Colonic mucosa (tissue), 4 donors: Measurements from ENCODE around the gene TAP2. TPM values are rescaled to one million over a fixed set of nuclear protein-coding genes. Genes with fewer than 3 reads are reported as not detected.

Source experiments
- DNase-seq: peaks from one replicate; pipeline ENCODE4 v3.0.0-alpha.2; 2020
- H3K27ac ChIP-seq: fragments of 200-600 bp; one replicate; pipeline ENCODE4 v1.8.0; 2021
- H3K27me3 ChIP-seq: fragments of 200-600 bp; one replicate; pipeline ENCODE4 v1.8.0; 2021
- H3K36me3 ChIP-seq: fragments of 200-600 bp; one replicate; pipeline ENCODE4 v1.8.0; 2021
- H3K4me1 ChIP-seq: fragments of 200-600 bp; one replicate; pipeline ENCODE4 v1.8.0; 2021; ENCODE audit warnings: mild to moderate bottlenecking
- H3K4me3 ChIP-seq: fragments of 200-600 bp; one replicate; pipeline ENCODE4 v1.8.0; 2021
- H3K9ac ChIP-seq, 2 donors: one replicate each; pipeline ENCODE4 v1.7.0; 2013; ENCODE audit warnings: control low read depth in 2 of 2, low read depth in 2 of 2, low read length in 2 of 2
- H3K9me3 ChIP-seq: fragments of 200-600 bp; one replicate; pipeline ENCODE4 v1.8.0; 2021
- CTCF ChIP-seq: fragments of 200-600 bp; IDR thresholded peaks from one replicate; pipeline ENCODE4 v1.8.0; 2022; ENCODE audit warnings: antibody characterized with exemption, mild to moderate bottlenecking
- intact Hi-C: fragments of 100-400 bp; cut with DNase I; formaldehyde crosslinking; loops from one replicate; pipeline ENCODE4 v1.14.1; 2022
- total RNA-seq, 2 donors: library from RNA; stranded (reverse); fragmentation: NEBNext Ultra II Directional in 1 of 2; extraction: Animal tissue kit (Norgen Biotek cat#: 25700) in 1 of 2; gene quantifications; one replicate each; pipeline ENCODE4 v1.2.1, GENCODE V29; 2021
- donor health status: healthy.
- donor health status: DM: no; HTN: no; CAD: no.
- donor health status: DM: no; HTN: no; CAD: no.

Gene TAP2
- total RNA-seq, 2 donors from 2014 or later, result 45.2 to 95.1 TPM

GRCh38 chr6:32853541-32854375, 15.2 kb upstream of the TAP2 start, which contains the start of the genes PSMB9 and TAP1:
PSMB9 (plus strand) TSS chr6:32854192; CDS start chr6:32854230, 38 bp downstream.
TAP1 (minus strand) TSS chr6:32853704; CDS start chr6:32853636, 68 bp downstream.
- peak within 1 kb of the TSS; percentile 97 for H3K4me3 ChIP-seq
- intact Hi-C loops, result loop anchor here (2.0 kb wide), 1 partner anchor 15 kb away; the partner anchor contains the start of gene TAP2
- H3K27me3 ChIP-seq, result no peaks in the 10 kb centered on the region
- peak; percentile 96 for DNase-seq
- H3K36me3 ChIP-seq, result peaks cover 19% of the 10 kb centered on the region
- peak; percentile 68 for TF ChIP-seq CTCF
- H3K9me3 ChIP-seq, result no peaks in the 10 kb centered on the region
- peaks cover 10% of the 10 kb centered on the region for H3K4me1 ChIP-seq
- peak within 1 kb of the TSS; percentile 100 for H3K27ac ChIP-seq
- H3K9ac ChIP-seq, result peak within 1 kb of the TSS; percentile 99 to 100

GRCh38 chr6:32852844-32853540, 14.5 kb upstream of the TAP2 start:
- TF ChIP-seq CTCF, result no peak
- Histone ChIP-seq H3K27ac (peak overlapping the region; percentile 100), H3K36me3 (peaks cover 17% of the 10 kb centered on the region), H3K9me3 (no peaks in the 10 kb centered on the region), H3K9ac (peak overlapping the region; percentile 99 to 100), H3K27me3 (no peaks in the 10 kb centered on the region), H3K4me1 (peaks cover 10% of the 10 kb centered on the region), H3K4me3 (peak overlapping the region; percentile 97)
- DNase-seq, result peak; percentile 45
- intact Hi-C loops, result no loop called here

- H3K4me3 ChIP-seq, result peak overlapping the region; percentile 97
- peak; percentile 68 for DNase-seq
- H3K27me3 ChIP-seq, result no peaks in the 10 kb centered on the region
- peak overlapping the region; percentile 100 for H3K27ac ChIP-seq
- peak overlapping the region; percentile 99 to 100 for H3K9ac ChIP-seq
- intact Hi-C loops, result no loop called here
- TF ChIP-seq CTCF, result no peak
- no peaks in the 10 kb centered on the region for H3K9me3 ChIP-seq
- H3K36me3 ChIP-seq, result peaks cover 19% of the 10 kb centered on the region
- H3K4me1 ChIP-seq, result peaks cover 10% of the 10 kb centered on the region
Observed at GRCh38 chr6:32852018-32852843, 13.7 kb upstream of the TAP2 start.

- Histone ChIP-seq H3K4me1 (peaks cover 16% of the 10 kb centered on the region), H3K4me3 (peak overlapping the region; percentile 97), H3K9ac (peak overlapping the region in 1 of 2 donors; percentile 99), H3K9me3 (no peaks in the 10 kb centered on the region), H3K36me3 (peaks cover 26% of the 10 kb centered on the region), H3K27ac (no peak overlapping the region), H3K27me3 (no peaks in the 10 kb centered on the region)
- DNase-seq, result no peak
- TF ChIP-seq CTCF, result no peak
- intact Hi-C loops, result no loop called here
Observed at GRCh38 chr6:32851025-32851424, 12.5 kb upstream of the TAP2 start.

- no peak overlapping the region for H3K4me3 ChIP-seq
- H3K9me3 ChIP-seq, result no peaks in the 10 kb centered on the region
- TF ChIP-seq CTCF, result no peak
- H3K27me3 ChIP-seq, result no peaks in the 10 kb centered on the region
- peaks cover 16% of the 10 kb centered on the region for H3K4me1 ChIP-seq
- no peak for DNase-seq
- H3K9ac ChIP-seq, result no peak overlapping the region
- peaks cover 26% of the 10 kb centered on the region for H3K36me3 ChIP-seq
- intact Hi-C loops, result no loop called here
- H3K27ac ChIP-seq, result no peak overlapping the region
Observed at GRCh38 chr6:32849126-32849525, 10.6 kb upstream of the TAP2 start.
